H9 (cell line): Measurements from ENCODE around the gene HIPK1. TPM values are rescaled to one million over a fixed set of nuclear protein-coding genes. Genes with fewer than 3 reads are reported as not detected.

Experiments
- DNase-seq: peaks from one replicate; pipeline ENCODE4 v3.0.0-alpha.2; 2017
- H2AFZ ChIP-seq: one replicate; pipeline ENCODE4 v1.6.1; 2013; ENCODE audit warnings: mild to moderate bottlenecking, low read length, control low read depth, moderate library complexity
- H2AK5ac ChIP-seq: 2 replicates; pipeline ENCODE4 v1.6.1; 2013; ENCODE audit warnings: low read length, control low read depth, mixed read lengths; ENCODE audit not compliant: insufficient read length
- H2BK120ac ChIP-seq: one replicate; pipeline ENCODE4 v1.6.1; 2013; ENCODE audit warnings: low read depth, mild to moderate bottlenecking, low read length, control low read depth, inconsistent platforms; ENCODE audit not compliant: poor library complexity, severe bottlenecking
- H2BK12ac ChIP-seq: 2 replicates; pipeline ENCODE4 v1.6.1; 2013; ENCODE audit warnings: low read length, control low read depth, mixed read lengths, low read depth; ENCODE audit not compliant: insufficient read length
- H2BK15ac ChIP-seq: 2 replicates; pipeline ENCODE4 v1.6.1; 2013; ENCODE audit warnings: low read depth, low read length, control low read depth
- H2BK20ac ChIP-seq: one replicate; pipeline ENCODE4 v1.6.1; 2013; ENCODE audit warnings: low read depth, mild to moderate bottlenecking, low read length, control low read depth, inconsistent platforms; ENCODE audit not compliant: poor library complexity, severe bottlenecking
- H2BK5ac ChIP-seq: 2 replicates; pipeline ENCODE4 v1.6.1; 2013; ENCODE audit warnings: low read length, control low read depth, mixed read lengths; ENCODE audit not compliant: insufficient read length
- H3K14ac ChIP-seq: 2 replicates; pipeline ENCODE4 v1.6.1; 2013; ENCODE audit warnings: low read length, control low read depth; ENCODE audit not compliant: insufficient read depth
- H3K18ac ChIP-seq: 2 replicates; pipeline ENCODE4 v1.6.1; 2013; ENCODE audit warnings: low read depth, mild to moderate bottlenecking, mixed read lengths, low read length, control low read depth; ENCODE audit not compliant: insufficient read length
- H3K23ac ChIP-seq: 2 replicates; pipeline ENCODE4 v1.6.1; 2013; ENCODE audit warnings: low read length, control low read depth, mixed read lengths, low read depth; ENCODE audit not compliant: insufficient read length
- H3K23me2 ChIP-seq: 2 replicates; pipeline ENCODE4 v1.6.1; 2013; ENCODE audit warnings: low read depth, mild to moderate bottlenecking, mixed read lengths, low read length, control low read depth; ENCODE audit not compliant: insufficient read length, poor library complexity, severe bottlenecking
- H3K27ac ChIP-seq: 2 replicates; pipeline ENCODE4 v1.5.1; 2013; ENCODE audit warnings: low read length, control low read depth, mixed read lengths, low read depth; ENCODE audit not compliant: insufficient read length
- H3K27me3 ChIP-seq: 2 replicates; pipeline ENCODE4 v1.6.1; 2013; ENCODE audit warnings: low read length, control low read depth, inconsistent platforms; ENCODE audit not compliant: insufficient read depth
- H3K4ac ChIP-seq: 2 replicates; pipeline ENCODE4 v1.6.1; 2013; ENCODE audit warnings: low read depth, mild to moderate bottlenecking, control low read depth, inconsistent platforms, low read length, moderate library complexity
- H3K4me1 ChIP-seq: 2 replicates; pipeline ENCODE4 v1.6.1; 2013; ENCODE audit warnings: low read length, control low read depth, inconsistent platforms; ENCODE audit not compliant: insufficient read depth
- H3K4me2 ChIP-seq: 2 replicates; pipeline ENCODE4 v1.6.1; 2013; ENCODE audit warnings: low read length, control low read depth, mixed read lengths; ENCODE audit not compliant: insufficient read length, insufficient read depth
- H3K56ac ChIP-seq: 2 replicates; pipeline ENCODE4 v1.6.1; 2013; ENCODE audit warnings: low read depth, mild to moderate bottlenecking, mixed read lengths, low read length, control low read depth; ENCODE audit not compliant: insufficient read length
- H3K79me1 ChIP-seq: 2 replicates; pipeline ENCODE4 v1.6.1; 2013; ENCODE audit warnings: low read depth, mild to moderate bottlenecking, moderate library complexity, low read length, control low read depth, inconsistent platforms; ENCODE audit not compliant: insufficient read depth, poor library complexity, severe bottlenecking
- H3K79me2 ChIP-seq: 2 replicates; pipeline ENCODE4 v1.6.1; 2013; ENCODE audit warnings: low read length, control low read depth, inconsistent platforms; ENCODE audit not compliant: insufficient read depth
- H3K9ac ChIP-seq: 2 replicates; pipeline ENCODE4 v1.6.1; 2013; ENCODE audit warnings: low read length, control low read depth, mixed read lengths; ENCODE audit not compliant: insufficient read length; ENCODE audit errors: extremely low read depth
- H3K9me3 ChIP-seq: one replicate; pipeline ENCODE4 v1.6.1; 2013; ENCODE audit warnings: low read depth, low read length, inconsistent platforms; ENCODE audit not compliant: control insufficient read depth
- H3T11ph ChIP-seq: one replicate; pipeline ENCODE4 v1.6.1; 2013; ENCODE audit warnings: mild to moderate bottlenecking, low read length, control low read depth, inconsistent platforms
- H4K20me1 ChIP-seq: one replicate; pipeline ENCODE4 v1.6.1; 2013; ENCODE audit not compliant: control insufficient read depth, insufficient read length, insufficient read depth
- H4K5ac ChIP-seq: 2 replicates; pipeline ENCODE4 v1.6.1; 2013; ENCODE audit warnings: low read depth, mild to moderate bottlenecking, mixed read lengths, low read length, control low read depth; ENCODE audit not compliant: insufficient read length
- H4K8ac ChIP-seq: replicated peaks from 2 replicates; pipeline ENCODE4 v1.6.1; 2013; ENCODE audit warnings: low read length, control low read depth, mixed read lengths, low read depth; ENCODE audit not compliant: insufficient read length
- H4K91ac ChIP-seq: 2 replicates; pipeline ENCODE4 v1.6.1; 2013; ENCODE audit warnings: low read depth, mild to moderate bottlenecking, moderate library complexity, mixed read lengths, low read length, control low read depth; ENCODE audit not compliant: insufficient read length
- H3K27ac Mint-ChIP-seq, 3 experiments: 2 replicates in 2 of 3; 3 replicates in 1 of 3; pipeline ENCODE4 v1.8.0; 2020 to 2021; ENCODE audit warnings: mixed read lengths in 3 of 3, mild to moderate bottlenecking in 1 of 3, moderate library complexity in 1 of 3
- H3K27me3 Mint-ChIP-seq: 2 replicates; pipeline ENCODE4 v1.8.0; 2021; ENCODE audit warnings: low read depth, mild to moderate bottlenecking, moderate library complexity, mixed read lengths
- H3K36me3 Mint-ChIP-seq, 3 experiments: 2 replicates in 2 of 3; 3 replicates in 1 of 3; pipeline ENCODE4 v1.8.0; 2020 to 2021; ENCODE audit warnings: low read depth in 3 of 3, mixed read lengths in 3 of 3; ENCODE audit not compliant: insufficient read depth in 1 of 3
- H3K4me1 Mint-ChIP-seq, 2 experiments: 2 replicates each; pipeline ENCODE4 v1.8.0; 2020; ENCODE audit warnings: mixed read lengths in 2 of 2
- H3K4me3 Mint-ChIP-seq, 2 experiments: 2 replicates in 1 of 2; 3 replicates in 1 of 2; pipeline ENCODE4 v1.8.0; 2020 to 2021; ENCODE audit warnings: mild to moderate bottlenecking in 2 of 2, mixed read lengths in 2 of 2, moderate library complexity in 1 of 2
- H3K9me3 Mint-ChIP-seq, 2 experiments: 2 replicates in 1 of 2; 3 replicates in 1 of 2; pipeline ENCODE4 v1.8.0; 2020; ENCODE audit warnings: mild to moderate bottlenecking in 2 of 2, mixed read lengths in 2 of 2, moderate library complexity in 1 of 2
- WGBS: extraction: QIAGEN DNeasy Blood & Tissue Kit; methylation state at CpG from one replicate; pipeline ENCODE4 v1.1.7; 2013; ENCODE audit warnings: missing lambda C conversion rate, low lambda C conversion rate, mixed read lengths; ENCODE audit not compliant: insufficient read length; ENCODE audit errors: extremely low coverage; 5-methylcytosine and 5-hydroxymethylcytosine counted together
- total RNA-seq: library from RNA; stranded (reverse); gene quantifications from 2 replicates; pipeline ENCODE4 v1.2.1, GENCODE V29; 2021
- TF ChIP-seq, protein P1 (sequence below): fragments of 200-600 bp; sonication (generic); conservative IDR thresholded peaks from 3 replicates; pipeline ENCODE4 v1.8.0; 2021; ENCODE audit warnings: antibody characterized with exemption, mild to moderate bottlenecking

HIPK1 gene
- total RNA-seq, 1 experiment from 2014 or later = 65.7 TPM

DNA sequence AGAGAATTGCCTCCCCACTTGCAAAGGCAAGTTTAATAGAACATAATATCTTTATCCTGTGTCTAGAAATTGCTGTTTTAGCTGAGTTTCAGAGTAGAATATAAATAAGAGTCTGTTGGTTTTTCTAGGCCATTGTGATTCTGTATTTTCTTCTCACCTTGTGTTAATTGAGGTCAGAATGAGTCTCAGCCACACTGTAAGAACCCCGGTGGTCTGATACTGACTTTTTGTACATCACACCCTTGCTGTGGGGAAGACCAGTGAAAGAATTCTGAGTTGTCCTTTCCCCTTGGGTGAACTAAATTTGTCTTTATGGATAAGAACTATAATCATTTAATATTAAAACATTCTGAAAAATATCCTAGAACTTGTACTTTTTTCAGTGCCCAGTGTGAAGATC is 6.8 kb downstream of the HIPK1 start:
- no peak overlapping the region for H3K4me3 Mint-ChIP-seq
- peaks cover 8 to 12% (median 10%) of the 10 kb centered on the region in 3 experiments; a peak in 6 of 7 replicates for H3K36me3 Mint-ChIP-seq
- H2BK5ac ChIP-seq = no peak overlapping the region
- H3K4ac ChIP-seq = no peak overlapping the region
- no peak overlapping the region for H3T11ph ChIP-seq
- no peak overlapping the region for H3K4me2 ChIP-seq
- H3K56ac ChIP-seq = no peak overlapping the region
- no peak overlapping the region for H3K18ac ChIP-seq
- no CpG with 5 or more reads among the region's 1 CpG for WGBS
- H3K27me3 ChIP-seq = no peaks in the 10 kb centered on the region
- H2BK120ac ChIP-seq = no peak overlapping the region
- no peak overlapping the region for H3K27ac Mint-ChIP-seq
- no peaks in the 10 kb centered on the region; the same call in 1 of the 2 replicates for H3K27me3 Mint-ChIP-seq
- no peak overlapping the region for H3K27ac ChIP-seq
- no peak overlapping the region for H3K23ac ChIP-seq
- H3K79me2 ChIP-seq = peaks cover 15% of the 10 kb centered on the region; the same call in 1 of the 2 replicates
- TF ChIP-seq, protein P1, sequence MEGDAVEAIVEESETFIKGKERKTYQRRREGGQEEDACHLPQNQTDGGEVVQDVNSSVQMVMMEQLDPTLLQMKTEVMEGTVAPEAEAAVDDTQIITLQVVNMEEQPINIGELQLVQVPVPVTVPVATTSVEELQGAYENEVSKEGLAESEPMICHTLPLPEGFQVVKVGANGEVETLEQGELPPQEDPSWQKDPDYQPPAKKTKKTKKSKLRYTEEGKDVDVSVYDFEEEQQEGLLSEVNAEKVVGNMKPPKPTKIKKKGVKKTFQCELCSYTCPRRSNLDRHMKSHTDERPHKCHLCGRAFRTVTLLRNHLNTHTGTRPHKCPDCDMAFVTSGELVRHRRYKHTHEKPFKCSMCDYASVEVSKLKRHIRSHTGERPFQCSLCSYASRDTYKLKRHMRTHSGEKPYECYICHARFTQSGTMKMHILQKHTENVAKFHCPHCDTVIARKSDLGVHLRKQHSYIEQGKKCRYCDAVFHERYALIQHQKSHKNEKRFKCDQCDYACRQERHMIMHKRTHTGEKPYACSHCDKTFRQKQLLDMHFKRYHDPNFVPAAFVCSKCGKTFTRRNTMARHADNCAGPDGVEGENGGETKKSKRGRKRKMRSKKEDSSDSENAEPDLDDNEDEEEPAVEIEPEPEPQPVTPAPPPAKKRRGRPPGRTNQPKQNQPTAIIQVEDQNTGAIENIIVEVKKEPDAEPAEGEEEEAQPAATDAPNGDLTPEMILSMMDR = no peak
- no peak overlapping the region for H3K9ac ChIP-seq
- H4K5ac ChIP-seq = no peak overlapping the region
- no peak for DNase-seq
- no peak overlapping the region for H4K91ac ChIP-seq
- no peaks in the 10 kb centered on the region; a peak in 1 of 5 replicates for H3K9me3 Mint-ChIP-seq
- H2AK5ac ChIP-seq = no peak overlapping the region
- H2BK12ac ChIP-seq = no peak overlapping the region
- no peak overlapping the region for H2AFZ ChIP-seq
- H3K23me2 ChIP-seq = peaks cover under 1% of the 10 kb centered on the region
- H4K20me1 ChIP-seq = no peaks in the 10 kb centered on the region
- no peaks in the 10 kb centered on the region for H3K4me1 ChIP-seq
- no peaks in the 10 kb centered on the region for H3K9me3 ChIP-seq
- H3K14ac ChIP-seq = no peak overlapping the region
- H3K4me1 Mint-ChIP-seq = peaks cover 34 to 35% of the 10 kb centered on the region in 2 experiments
- no peaks in the 10 kb centered on the region for H3K79me1 ChIP-seq
- no peak overlapping the region for H2BK20ac ChIP-seq
- no peak overlapping the region for H4K8ac ChIP-seq
- H2BK15ac ChIP-seq = no peak overlapping the region
